Measurements from ENCODE around the gene BCKDHB.
"Not testable (repeated sequence)": the region's sequence is repeated elsewhere in the genome, so short reads cannot be mapped to it uniquely, and the experiment has no call there.

BCKDHB gene

DNA sequence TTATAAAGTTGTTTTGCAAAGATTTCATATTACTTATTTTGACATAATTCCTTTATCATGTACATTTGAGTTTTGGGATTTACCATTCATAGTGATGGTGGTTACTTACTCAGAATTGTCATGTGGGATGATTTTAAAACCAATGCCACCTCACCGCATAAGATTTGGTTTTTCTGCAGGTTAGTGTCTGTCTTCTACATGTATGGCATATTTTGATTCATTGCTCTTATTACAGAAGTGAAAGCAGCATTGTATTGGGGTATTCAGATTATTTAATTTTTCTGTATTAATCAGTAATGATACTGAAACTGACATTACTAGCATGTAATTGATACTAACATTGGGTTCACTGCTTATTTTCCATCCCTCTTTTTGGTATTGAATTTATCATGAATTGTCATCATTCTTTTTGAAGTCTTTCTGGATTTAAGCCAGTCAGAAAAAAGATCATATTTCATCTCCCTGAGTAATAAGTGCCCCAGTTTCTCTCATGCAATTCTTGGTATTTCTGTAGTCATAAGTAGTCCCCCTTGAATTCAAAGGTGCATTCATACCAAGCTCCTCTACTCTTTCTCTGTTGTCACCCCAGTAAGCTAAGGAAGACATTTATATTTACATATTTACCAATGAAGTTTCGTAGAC lies 176.6 kb downstream of the BCKDHB start:
- no peak for ATAC-seq (replicated peaks; ENCODE audit: extremely low read depth, poor library complexity, severe bottlenecking)
- H3K9me3 Mint-ChIP-seq = no peaks in the 10 kb centered on the region
- peaks cover 2% of the 10 kb centered on the region for H3K36me3 Mint-ChIP-seq (ENCODE audit: insufficient read depth)
- no peak overlapping the region for H3K27ac Mint-ChIP-seq (ENCODE audit: low read depth)
- H3K4me1 Mint-ChIP-seq = no peaks in the 10 kb centered on the region
- DNase-seq (ENCODE audit: low spot score in 2 of 2) = no peak
- H3K27me3 Mint-ChIP-seq = no peaks in the 10 kb centered on the region
- H3K4me3 Mint-ChIP-seq = no peak overlapping the region

DNA sequence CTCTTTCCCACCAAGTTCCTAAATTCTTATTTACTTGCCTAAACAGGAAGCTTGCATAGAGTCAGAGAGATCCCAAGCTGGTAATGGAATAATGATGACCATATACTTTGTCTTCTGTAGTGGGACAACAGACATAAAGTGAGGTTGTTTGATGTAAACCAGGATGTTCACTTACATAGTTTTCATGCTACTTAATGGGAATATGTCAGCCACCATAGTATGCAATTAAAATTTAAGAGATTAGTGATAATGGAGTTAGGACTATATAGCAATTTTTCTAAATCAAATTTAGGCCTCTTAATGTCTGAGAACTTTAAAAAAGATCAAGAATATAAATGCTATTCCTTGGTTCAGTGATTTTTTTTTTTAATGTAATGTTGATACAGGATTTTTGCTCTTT lies 180.6 kb downstream of the BCKDHB start:
- no peak for ATAC-seq (replicated peaks; ENCODE audit: extremely low read depth, poor library complexity, severe bottlenecking)
- Mint-ChIP-seq H3K4me3 (no peak overlapping the region), H3K27me3 (no peaks in the 10 kb centered on the region), H3K4me1 (no peaks in the 10 kb centered on the region), H3K36me3 (ENCODE audit: insufficient read depth) (no peaks in the 10 kb centered on the region), H3K27ac (ENCODE audit: low read depth) (no peak overlapping the region), H3K9me3 (peaks cover 5% of the 10 kb centered on the region)
- DNase-seq (ENCODE audit: low spot score in 2 of 2) = no peak

DNA sequence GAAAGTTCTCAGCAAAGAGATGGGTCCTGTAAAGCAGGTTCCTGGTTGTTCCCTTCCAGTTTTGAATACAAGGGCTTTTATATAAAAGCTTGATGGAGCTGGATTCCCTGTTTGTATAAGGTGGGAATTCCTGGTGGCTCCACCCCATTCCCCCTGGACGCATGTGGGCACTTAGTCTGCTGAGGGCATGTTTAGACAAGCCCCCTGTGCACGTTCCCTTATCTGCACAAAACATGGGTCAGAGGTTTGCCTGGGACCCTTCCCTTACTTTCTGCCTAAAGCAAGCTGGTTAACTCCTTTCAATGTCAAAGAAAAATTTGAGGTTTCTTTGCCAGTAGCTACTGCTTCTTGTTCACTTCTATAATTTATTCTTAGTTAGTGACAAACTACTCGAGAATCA lies 181.1 kb downstream of the BCKDHB start:
- Mint-ChIP-seq H3K27me3 (no peaks in the 10 kb centered on the region), H3K36me3 (ENCODE audit: insufficient read depth) (no peaks in the 10 kb centered on the region), H3K27ac (ENCODE audit: low read depth) (no peak overlapping the region), H3K4me3 (no peak overlapping the region), H3K9me3 (peaks cover 5% of the 10 kb centered on the region), H3K4me1 (no peaks in the 10 kb centered on the region)
- no peak for DNase-seq (ENCODE audit: low spot score in 2 of 2)
- ATAC-seq (replicated peaks; ENCODE audit: extremely low read depth, poor library complexity, severe bottlenecking) = no peak

- H3K4me1 Mint-ChIP-seq = no peaks in the 10 kb centered on the region
- ATAC-seq (replicated peaks; ENCODE audit: extremely low read depth, poor library complexity, severe bottlenecking) = no peak
- H3K4me3 Mint-ChIP-seq = no peak overlapping the region
- no peak for DNase-seq (ENCODE audit: low spot score in 2 of 2)
- no peaks in the 10 kb centered on the region for H3K27me3 Mint-ChIP-seq
- H3K27ac Mint-ChIP-seq (ENCODE audit: low read depth) = no peak overlapping the region
- H3K9me3 Mint-ChIP-seq = peaks cover 14% of the 10 kb centered on the region
- no peaks in the 10 kb centered on the region for H3K36me3 Mint-ChIP-seq (ENCODE audit: insufficient read depth)
Observed at GRCh38 chr6:80289727-80290126, 183.3 kb downstream of the BCKDHB start.

DNA sequence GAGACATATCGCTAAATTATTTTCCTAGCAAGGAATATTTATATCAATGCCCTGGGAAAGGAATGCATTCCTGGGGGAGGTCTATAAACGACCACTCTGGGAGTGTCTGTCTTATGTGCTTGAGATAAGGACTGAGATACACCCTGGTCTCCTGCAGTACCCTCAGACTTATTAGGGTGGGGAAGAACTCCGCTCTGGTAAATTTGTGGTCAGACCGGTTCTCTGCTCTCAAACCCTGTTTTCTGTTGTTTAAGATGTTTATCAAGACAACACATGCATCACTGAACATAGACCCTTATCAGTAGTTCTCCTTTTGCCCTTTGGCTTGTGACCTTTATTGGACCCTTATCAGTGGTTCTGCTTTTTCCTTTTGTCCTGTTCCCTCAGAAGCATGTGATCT lies 188.1 kb downstream of the BCKDHB start:
- H3K4me1 Mint-ChIP-seq; H3K27ac Mint-ChIP-seq (ENCODE audit: low read depth); H3K27me3 Mint-ChIP-seq; H3K36me3 Mint-ChIP-seq (ENCODE audit: insufficient read depth); H3K4me3 Mint-ChIP-seq; DNase-seq (ENCODE audit: low spot score in 2 of 2); ATAC-seq (replicated peaks; ENCODE audit: extremely low read depth, poor library complexity, severe bottlenecking): not testable (repeated sequence)
- peaks cover 22% of the 10 kb centered on the region for H3K9me3 Mint-ChIP-seq

- DNase-seq (ENCODE audit: low spot score in 2 of 2) (no peak), ATAC-seq (replicated peaks; ENCODE audit: extremely low read depth, poor library complexity, severe bottlenecking) (no peak)
- Mint-ChIP-seq H3K27me3 (no peaks in the 10 kb centered on the region), H3K27ac (ENCODE audit: low read depth) (no peak overlapping the region), H3K4me1 (no peaks in the 10 kb centered on the region), H3K36me3 (ENCODE audit: insufficient read depth) (no peaks in the 10 kb centered on the region), H3K9me3 (peaks cover 6% of the 10 kb centered on the region), H3K4me3 (no peak overlapping the region)
Observed at GRCh38 chr6:80302716-80303115, 196.2 kb downstream of the BCKDHB start.

- Mint-ChIP-seq H3K9me3 (no peaks in the 10 kb centered on the region), H3K27me3 (no peaks in the 10 kb centered on the region), H3K4me3 (no peak overlapping the region), H3K4me1 (no peaks in the 10 kb centered on the region), H3K27ac (ENCODE audit: low read depth) (no peak overlapping the region), H3K36me3 (ENCODE audit: insufficient read depth) (no peaks in the 10 kb centered on the region)
- no peak for ATAC-seq (replicated peaks; ENCODE audit: extremely low read depth, poor library complexity, severe bottlenecking)
- no peak for DNase-seq (ENCODE audit: low spot score in 2 of 2)
Observed at GRCh38 chr6:80304014-80304413, 197.5 kb downstream of the BCKDHB start.

DNA sequence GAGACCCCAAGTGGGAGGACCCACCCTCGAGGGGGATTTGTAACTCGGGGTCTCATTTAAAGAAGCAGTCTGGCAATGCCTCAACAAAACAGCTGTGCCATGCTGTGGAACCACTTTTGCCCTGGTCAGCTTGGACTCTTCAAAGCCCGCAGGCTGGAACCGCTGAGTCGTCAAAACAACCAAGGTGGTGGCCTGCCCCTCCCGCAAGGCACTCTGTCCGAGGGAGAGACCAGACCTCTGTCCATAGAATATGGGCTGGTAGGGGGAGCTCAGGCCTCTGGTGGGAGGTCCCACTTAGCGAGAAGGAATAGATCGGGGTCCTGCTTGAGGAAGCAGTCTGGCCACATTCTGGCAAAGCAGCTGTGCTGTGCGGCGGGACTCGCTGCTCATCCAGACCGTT lies 208.1 kb downstream of the BCKDHB start:
- DNase-seq (ENCODE audit: low spot score in 2 of 2) = no peak
- Mint-ChIP-seq H3K4me1 (peaks cover 12% of the 10 kb centered on the region), H3K36me3 (ENCODE audit: insufficient read depth) (peaks cover 2% of the 10 kb centered on the region), H3K27ac (ENCODE audit: low read depth) (no peak overlapping the region), H3K27me3 (no peaks in the 10 kb centered on the region), H3K9me3 (peaks cover 7% of the 10 kb centered on the region), H3K4me3 (no peak overlapping the region)
- ATAC-seq (replicated peaks; ENCODE audit: extremely low read depth, poor library complexity, severe bottlenecking) = no peak

DNA sequence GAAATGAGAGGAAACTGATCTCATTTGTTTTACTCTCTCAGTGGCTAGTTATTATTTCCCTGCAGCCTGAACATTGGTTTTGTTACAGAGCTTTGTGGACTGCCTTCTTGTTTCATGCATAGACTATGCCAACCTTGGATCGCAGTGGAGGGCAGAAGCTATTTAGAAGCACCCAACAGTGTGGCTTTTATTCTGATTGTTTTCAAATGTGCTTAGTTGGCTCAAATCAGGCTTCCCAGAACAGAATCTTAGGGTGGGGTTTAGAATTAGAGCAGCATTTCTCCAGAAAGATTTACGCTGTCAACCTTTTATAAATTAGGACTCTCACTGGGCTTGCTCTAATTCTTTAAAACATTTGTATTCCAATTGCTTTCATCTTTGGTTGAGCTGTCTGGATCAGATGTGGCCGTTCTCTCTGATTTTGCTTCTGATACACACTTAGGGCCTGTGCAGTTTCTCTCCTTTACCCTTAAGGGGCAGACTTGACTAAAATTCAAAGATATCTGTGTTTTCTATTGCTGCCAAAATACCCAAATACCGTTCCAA lies 210.3 kb downstream of the BCKDHB start:
- H3K9me3 Mint-ChIP-seq = peaks cover 7% of the 10 kb centered on the region
- peaks cover 2% of the 10 kb centered on the region for H3K36me3 Mint-ChIP-seq (ENCODE audit: insufficient read depth)
- H3K4me1 Mint-ChIP-seq = peaks cover 12% of the 10 kb centered on the region
- DNase-seq (ENCODE audit: low spot score in 2 of 2) (no peak), ATAC-seq (replicated peaks; ENCODE audit: extremely low read depth, poor library complexity, severe bottlenecking) (no peak)
- no peak overlapping the region for H3K4me3 Mint-ChIP-seq
- no peaks in the 10 kb centered on the region for H3K27me3 Mint-ChIP-seq
- H3K27ac Mint-ChIP-seq (ENCODE audit: low read depth) = no peak overlapping the region

DNA sequence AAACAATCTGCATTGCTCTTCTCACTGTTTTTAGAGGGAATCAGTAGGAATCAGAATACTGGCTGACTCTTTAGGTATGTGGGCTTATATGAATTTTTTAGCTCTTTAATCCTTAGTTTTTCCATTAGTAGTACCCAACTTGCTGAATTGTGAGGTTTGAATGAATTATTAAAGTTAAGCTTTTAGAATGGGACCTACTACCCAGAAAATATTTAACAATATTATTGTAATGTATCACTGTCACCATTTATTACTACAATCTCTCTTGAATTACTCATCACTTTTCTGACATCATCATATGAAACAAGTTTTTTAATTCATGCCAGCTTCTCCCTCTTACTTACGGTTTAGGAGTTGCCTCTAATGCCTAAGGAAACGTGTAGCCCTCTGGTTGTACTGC lies 212.7 kb downstream of the BCKDHB start:
- Mint-ChIP-seq H3K4me1 (peaks cover 6% of the 10 kb centered on the region), H3K4me3 (no peak overlapping the region), H3K9me3 (no peaks in the 10 kb centered on the region), H3K36me3 (ENCODE audit: insufficient read depth) (peaks cover 2% of the 10 kb centered on the region), H3K27me3 (no peaks in the 10 kb centered on the region), H3K27ac (ENCODE audit: low read depth) (no peak overlapping the region)
- DNase-seq (ENCODE audit: low spot score in 2 of 2) (no peak), ATAC-seq (replicated peaks; ENCODE audit: extremely low read depth, poor library complexity, severe bottlenecking) (no peak)

DNA sequence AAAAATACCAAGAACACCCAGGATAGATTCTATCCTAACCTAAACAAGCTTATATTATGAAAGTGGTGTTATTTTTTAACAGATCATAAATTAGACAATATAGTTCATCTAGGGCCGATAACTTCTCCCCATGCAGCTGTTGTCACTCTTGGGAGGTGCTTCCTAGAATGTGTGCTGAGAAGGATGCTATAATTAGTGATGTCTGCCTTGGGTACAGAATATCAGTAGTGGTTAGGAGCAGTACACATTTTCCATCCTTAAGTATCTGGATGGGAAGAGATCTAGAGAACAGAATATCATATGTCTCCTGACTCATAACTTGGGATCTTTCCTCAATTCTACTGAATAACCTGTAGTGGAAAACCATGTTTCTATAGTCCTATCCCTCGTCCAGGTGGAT lies 214.5 kb downstream of the BCKDHB start:
- no peak for ATAC-seq (replicated peaks; ENCODE audit: extremely low read depth, poor library complexity, severe bottlenecking)
- no peak overlapping the region for H3K4me3 Mint-ChIP-seq
- H3K27ac Mint-ChIP-seq (ENCODE audit: low read depth) = no peak overlapping the region
- no peak for DNase-seq (ENCODE audit: low spot score in 2 of 2)
- H3K4me1 Mint-ChIP-seq = peaks cover 6% of the 10 kb centered on the region
- H3K27me3 Mint-ChIP-seq = no peaks in the 10 kb centered on the region
- no peaks in the 10 kb centered on the region for H3K9me3 Mint-ChIP-seq
- peaks cover 2% of the 10 kb centered on the region for H3K36me3 Mint-ChIP-seq (ENCODE audit: insufficient read depth)

- ATAC-seq (replicated peaks; ENCODE audit: extremely low read depth, poor library complexity, severe bottlenecking) (no peak), DNase-seq (ENCODE audit: low spot score in 2 of 2) (no peak)
- H3K27me3 Mint-ChIP-seq = no peaks in the 10 kb centered on the region
- H3K4me3 Mint-ChIP-seq = no peak overlapping the region
- H3K27ac Mint-ChIP-seq (ENCODE audit: low read depth) = no peak overlapping the region
- no peaks in the 10 kb centered on the region for H3K4me1 Mint-ChIP-seq
- no peaks in the 10 kb centered on the region for H3K9me3 Mint-ChIP-seq
- H3K36me3 Mint-ChIP-seq (ENCODE audit: insufficient read depth) = no peaks in the 10 kb centered on the region
Observed at GRCh38 chr6:80325742-80326141, 219.3 kb downstream of the BCKDHB start.

- Mint-ChIP-seq H3K4me1 (no peaks in the 10 kb centered on the region), H3K36me3 (ENCODE audit: insufficient read depth) (no peaks in the 10 kb centered on the region), H3K27me3 (no peaks in the 10 kb centered on the region)
Observed at GRCh38 chr6:80328652-80329051, 222.2 kb downstream of the BCKDHB start.

More at GRCh38 chr6:80328652-80329051, 222.2 kb downstream of the BCKDHB start:
- DNase-seq (ENCODE audit: low spot score in 2 of 2) (no peak), ATAC-seq (replicated peaks; ENCODE audit: extremely low read depth, poor library complexity, severe bottlenecking) (no peak)
- Mint-ChIP-seq H3K4me3 (no peak overlapping the region), H3K9me3 (no peaks in the 10 kb centered on the region), H3K27ac (ENCODE audit: low read depth) (no peak overlapping the region)
